Keratinocyte (primary cell): Measurements from ENCODE around the gene ACER3.

Experiments
- CTCF ChIP-seq, 3 experiments: IDR thresholded peaks in 1 of 3; conservative IDR thresholded peaks in 1 of 3; optimal IDR thresholded peaks in 1 of 3; 2 replicates in 2 of 3; 3 replicates in 1 of 3; pipeline versions ENCODE3 to v1.5.1; 2011; ENCODE audit warnings: low read length in 3 of 3, mild to moderate bottlenecking in 3 of 3, moderate library complexity in 2 of 3, control low read depth in 1 of 3, inconsistent platforms in 1 of 3; ENCODE audit not compliant: insufficient read depth in 2 of 3; ENCODE audit errors: extremely low read depth in 1 of 3
- EZH2 ChIP-seq: IDR thresholded peaks from one replicate; pipeline ENCODE4 v1.6.1; 2012; ENCODE audit warnings: inconsistent platforms, mild to moderate bottlenecking, low read length, moderate library complexity

DNA sequence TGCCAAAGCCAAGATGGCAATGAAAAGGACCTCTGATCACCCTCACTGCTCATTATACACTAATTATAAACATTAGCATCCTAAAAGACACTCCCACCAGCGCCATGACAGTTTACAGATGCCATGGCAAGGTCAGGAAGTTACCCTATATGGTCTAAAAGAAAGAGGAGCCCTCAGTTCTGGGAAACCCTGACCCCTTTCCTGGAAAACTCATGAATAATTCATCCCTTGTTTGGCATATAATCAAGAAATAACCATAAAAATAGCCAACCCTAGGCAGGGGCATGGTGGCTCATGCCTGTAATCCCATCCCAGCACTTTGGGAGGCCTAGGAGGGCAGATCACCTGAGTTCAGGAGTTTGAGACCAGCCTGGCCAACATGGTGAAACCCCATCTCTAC lies 193.4 kb downstream of the ACER3 start:
- TF ChIP-seq CTCF (optimal IDR thresholded peaks at IDR 0.05 in 1 of 3, IDR thresholded peaks at IDR 0.05 in 1 of 3, conservative IDR thresholded peaks at IDR 0.05 in 1 of 3; ENCODE audit: extremely low read depth in 1 of 3, insufficient read depth in 2 of 3, low read length in 3 of 3) = no peak
- TF ChIP-seq EZH2 = no peak
